HG03108 (cell line): ENCODE results near the gene AHRR.

Experiments
- ATAC-seq: cut with Tn5 transposase; IDR thresholded peaks from one replicate; pipeline ENCODE4 v1.9.1; 2021; ENCODE audit warnings: moderate library complexity; ENCODE audit not compliant: unreplicated experiment

AHRR gene

DNA sequence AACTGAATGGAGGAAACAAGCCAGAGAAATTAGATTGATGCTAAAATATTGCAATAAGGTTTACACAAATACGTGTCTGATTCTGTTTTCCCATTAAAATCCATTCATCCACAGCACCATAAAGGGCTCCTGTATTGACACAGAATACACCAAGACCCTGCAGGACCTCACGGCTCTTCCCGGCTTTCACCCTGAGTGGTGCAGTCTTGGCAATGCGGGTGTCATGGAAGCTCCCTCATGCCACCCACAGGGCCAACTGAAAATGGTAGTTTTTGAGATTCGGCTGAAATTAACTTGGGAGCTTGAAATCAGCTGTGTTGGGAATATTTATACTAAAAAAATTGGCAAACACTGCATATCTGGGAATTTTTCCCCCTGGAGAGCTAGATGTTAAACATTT, 104.2 kb downstream of the AHRR start:
- no peak for ATAC-seq

GRCh38 chr5:426392-426976, 105.0 kb downstream of the AHRR start:
- no peak for ATAC-seq

GRCh38 chr5:427415-428087, 106.0 kb downstream of the AHRR start:
- ATAC-seq = no peak

GRCh38 chr5:428219-428618, 106.7 kb downstream of the AHRR start:
- ATAC-seq = no peak

DNA sequence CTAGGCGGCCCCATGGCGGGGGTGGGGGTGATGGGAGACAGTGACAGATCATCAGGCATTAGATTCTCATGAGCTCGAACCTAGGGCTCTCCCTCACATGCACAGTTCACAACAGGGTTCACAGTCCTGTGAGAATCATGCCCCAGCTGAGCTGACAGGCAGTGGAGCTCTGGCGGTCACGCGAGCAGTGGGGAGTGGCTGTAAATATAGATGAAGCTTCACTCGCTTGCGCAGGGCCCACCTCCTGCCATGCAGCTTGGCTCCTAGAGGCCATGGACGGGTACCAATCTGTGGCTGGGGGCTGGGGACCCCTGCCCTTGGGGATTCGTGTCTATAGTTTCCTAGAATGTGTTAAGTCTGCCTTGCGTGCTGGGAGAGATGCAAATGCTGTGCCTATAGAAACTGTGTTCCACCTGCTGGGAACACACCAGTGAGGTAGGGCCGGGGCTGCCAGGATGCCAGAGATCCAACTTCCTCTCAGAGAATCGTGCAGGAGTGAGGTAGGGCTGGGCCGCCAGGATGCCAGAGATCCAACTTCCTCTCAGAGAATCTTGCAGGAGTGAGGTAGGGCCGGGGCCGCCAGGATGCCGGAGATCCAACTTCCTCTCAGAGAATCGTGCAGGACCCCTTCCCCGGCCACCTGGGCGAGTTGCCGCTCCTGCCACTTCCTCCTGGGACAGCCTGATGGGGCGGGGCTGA, 107.4 kb downstream of the AHRR start:
- no peak for ATAC-seq

DNA sequence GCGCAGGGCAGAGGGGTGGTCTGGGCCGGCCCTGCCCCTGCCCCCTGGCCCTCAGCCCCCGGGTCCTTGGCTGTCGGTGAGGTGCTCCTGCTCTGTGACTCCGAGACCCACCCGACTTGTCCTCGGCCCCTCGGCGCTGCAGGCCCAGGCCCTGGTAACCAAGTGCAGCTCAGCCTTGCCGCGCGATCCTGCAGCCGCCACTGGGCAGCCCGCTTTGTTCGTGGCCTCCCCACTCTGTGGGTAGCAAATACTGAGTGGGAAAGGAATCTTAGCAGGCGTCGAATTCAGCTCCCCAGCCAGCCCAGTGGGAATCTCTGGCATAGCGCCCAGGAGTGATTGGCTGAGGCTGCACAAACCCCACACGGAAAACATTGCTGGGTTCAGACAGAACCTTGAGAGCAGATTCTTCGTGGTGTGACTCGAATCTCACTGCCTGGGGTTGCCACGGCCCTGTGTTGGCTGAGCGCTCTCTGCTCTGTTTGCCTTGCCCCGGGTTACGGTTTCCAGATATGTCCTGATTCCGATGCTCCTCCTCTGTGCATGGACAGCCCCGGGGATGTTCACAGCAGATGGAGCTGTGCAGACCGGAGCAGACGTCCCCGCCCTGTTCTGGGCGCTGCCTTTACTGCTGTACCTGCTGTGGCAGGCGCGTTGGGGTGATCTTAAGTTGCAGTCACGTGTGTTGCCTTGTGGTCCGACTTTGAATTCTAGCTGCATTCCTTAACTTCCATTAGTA, 108.1 kb downstream of the AHRR start:
- no peak for ATAC-seq

GRCh38 chr5:430214-430925, 108.9 kb downstream of the AHRR start:
- no peak for ATAC-seq

DNA sequence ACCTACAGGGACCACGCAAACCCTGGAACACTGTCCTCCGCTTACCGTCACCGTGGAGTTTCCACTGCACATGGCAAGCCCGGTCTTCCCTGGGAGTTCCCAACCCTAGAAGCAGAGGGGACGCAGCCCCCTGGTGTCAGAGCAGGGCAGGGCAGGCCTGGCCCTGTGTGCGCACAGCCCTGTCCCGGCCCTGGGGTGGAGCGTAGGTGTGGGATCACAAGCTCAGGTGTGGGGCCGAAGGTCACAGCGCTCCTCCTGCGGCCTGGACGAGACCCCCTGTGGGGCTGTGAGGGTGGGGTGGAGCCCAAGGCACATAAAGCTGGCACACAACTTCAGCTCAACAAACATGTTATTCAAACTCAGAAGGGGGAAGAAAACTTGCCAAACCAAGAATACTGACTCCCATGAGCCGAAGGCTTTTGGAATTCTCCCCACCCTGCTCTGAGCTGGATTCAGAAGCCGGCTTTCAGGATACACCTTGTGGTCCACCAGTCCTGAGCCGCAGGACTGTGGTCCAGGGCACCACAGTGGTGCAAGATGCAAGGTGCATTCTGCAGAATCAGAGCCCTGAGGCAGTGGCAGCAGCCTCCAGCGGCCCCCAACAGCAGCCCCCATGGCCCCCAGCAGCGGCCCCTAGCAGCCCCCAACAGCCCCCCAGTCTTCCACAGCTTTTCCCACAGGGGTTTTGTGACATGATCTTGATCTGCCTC, 109.6 kb downstream of the AHRR start:
- no peak for ATAC-seq

DNA sequence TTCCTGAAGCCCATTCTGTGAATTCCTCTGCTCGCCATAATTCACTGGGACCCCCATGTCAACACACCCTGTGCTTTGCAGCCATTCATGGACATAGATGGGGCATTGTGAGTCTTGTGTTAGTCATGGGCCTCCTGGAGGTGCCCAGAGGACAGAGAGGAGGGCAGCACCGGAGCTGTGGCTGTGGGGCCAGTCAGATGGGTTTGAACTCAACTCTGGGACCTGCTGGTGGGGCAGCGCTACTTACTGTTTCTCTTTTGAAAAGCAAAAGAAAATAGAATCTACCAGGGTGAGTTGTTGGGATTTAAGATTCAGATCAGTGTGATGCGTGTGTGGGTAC, 110.2 kb downstream of the AHRR start:
- ATAC-seq = no peak

DNA sequence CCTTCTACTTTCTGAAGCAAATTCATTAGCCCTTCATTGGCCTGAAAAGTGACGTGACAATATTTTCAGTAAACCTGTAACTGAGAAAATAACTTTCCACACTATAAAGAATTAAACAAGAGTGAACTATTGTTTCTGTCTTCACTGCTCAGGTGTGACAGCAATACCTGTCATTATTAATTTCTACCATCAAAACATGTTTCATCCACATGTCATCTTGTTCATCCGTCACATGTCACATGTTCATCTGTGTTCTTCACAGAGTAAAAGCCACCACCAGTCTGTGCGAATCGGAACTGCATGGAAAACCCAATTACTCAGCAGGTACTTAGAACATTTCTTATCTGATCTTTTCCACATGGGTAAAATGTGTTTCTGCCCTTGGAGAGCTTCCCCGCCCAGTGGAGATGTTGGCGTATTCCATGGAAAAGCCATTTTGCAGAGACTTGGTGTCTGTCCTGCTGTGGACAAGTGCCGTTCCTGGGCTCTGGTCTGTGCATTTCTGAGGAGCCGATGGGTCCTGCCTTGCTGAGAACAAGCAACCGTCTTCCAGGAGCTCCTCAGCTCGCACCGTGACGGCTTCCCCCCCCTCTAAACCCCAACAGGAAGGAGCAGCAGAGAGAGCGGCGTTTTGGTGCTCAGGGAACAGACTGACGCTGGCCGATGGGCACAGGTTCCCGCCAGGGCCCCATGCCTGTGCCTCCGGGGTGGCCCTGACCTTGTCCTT, 110.8 kb downstream of the AHRR start:
- ATAC-seq = no peak

DNA sequence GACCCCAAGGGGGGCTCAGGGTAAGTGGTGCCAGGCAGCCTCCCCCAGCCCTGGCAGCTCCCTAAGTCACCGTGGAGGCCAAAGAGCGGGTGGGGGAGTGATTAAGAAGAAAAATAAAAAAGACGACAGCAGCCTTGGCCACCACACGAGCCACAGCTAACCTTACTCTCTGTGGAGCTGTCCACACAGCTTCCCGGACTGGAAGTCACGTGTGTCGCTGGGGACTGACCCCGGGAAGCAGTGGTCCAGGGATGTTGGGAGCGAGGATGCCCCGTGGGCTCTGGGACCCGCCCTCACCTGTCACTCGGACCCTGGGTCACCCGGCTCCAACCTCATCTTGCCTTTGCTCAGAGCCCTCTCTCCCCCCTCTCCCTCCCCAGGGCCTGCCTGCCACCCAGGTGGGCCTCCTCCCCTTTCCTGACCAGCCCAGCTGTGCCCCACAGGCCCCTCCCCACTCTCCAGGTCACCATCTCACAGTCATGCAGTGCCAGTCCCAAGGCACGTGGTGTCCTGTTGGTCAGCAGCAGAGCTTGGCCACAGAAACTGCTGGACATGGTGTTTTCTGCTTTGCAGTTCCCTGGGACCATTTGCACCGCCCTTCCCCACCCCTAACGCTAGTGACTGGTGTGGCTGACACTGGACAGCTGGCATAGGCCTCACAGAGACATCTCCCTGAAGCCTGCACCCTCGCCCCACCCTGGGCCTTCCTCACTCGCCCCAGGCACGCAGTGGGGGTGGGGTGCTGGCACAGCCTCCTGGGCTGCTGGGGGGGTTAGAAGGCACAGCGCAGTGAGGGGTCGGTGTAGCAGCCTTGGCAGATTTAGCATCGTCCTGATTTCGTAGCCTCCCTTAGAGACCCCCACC, 111.6 kb downstream of the AHRR start:
- no peak for ATAC-seq

DNA sequence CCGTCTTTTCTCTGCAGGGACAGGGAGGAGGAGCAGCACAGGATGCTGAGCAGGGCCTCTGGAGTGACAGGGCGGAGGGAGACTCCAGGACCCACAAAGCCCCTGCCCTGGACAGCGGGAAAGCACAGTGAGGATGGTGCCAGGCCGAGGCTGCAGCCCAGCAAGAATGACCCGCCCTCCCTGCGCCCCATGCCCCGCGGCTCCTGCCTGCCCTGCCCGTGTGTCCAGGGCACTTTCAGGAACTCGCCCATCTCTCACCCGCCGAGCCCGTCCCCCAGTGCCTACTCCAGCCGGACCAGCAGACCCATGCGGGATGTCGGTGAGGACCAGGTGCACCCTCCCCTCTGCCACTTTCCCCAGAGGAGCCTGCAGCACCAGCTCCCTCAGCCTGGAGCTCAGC, 112.3 kb downstream of the AHRR start:
- no peak for ATAC-seq

- ATAC-seq = no peak
Observed at GRCh38 chr5:434443-435146, 113.1 kb downstream of the AHRR start.

GRCh38 chr5:435156-435790, 113.8 kb downstream of the AHRR start:
- no peak for ATAC-seq

DNA sequence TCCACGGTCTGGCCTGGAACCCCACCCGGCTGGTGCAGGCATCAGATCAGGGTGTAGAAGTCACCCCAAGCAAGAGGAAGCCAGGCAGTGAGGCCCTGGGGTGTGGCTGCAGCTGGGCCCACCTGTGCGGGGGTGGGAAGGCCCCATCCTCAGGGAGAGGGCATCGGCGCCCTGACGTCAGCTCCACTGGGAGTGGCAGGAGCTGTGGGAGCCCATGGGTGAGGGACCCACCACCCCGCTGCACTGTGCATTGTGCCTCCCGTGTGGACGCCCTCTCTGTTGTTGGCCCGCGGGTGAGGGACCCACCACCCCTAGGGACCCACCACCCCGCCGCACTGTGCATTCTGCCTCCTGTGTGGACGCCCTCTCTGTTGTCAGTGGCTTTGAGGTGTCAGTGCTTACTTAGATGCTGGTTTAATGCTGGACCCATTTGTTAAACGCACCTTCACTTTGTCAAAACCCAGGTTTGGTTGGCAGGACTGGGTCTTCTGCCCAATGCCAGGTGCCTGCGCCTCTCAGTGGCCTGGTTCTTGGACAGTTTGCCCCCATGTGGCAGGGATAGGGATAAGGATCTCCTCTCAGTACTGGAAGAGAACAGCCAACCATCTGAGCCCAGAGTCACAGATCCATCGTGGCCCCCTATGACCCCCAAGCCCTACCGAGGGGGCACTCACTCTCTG, 114.6 kb downstream of the AHRR start:
- ATAC-seq = no peak

DNA sequence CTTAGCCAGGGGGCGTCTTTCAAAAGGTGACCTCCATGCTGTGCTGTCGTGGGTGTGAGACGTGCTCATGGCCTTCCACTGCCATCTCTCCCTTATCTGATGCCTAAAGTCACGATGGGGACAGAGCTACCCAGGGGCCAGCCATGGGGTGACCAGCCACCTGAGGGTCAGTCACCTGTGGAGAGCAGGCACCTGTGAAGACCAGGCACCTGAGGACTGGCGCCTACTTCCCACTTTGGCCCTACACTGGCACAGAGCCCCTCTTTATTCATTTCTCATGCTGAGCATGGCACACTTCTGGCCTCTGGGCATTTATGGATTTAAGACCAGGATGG, 115.1 kb downstream of the AHRR start:
- ATAC-seq = no peak

- ATAC-seq = no peak
Observed at GRCh38 chr5:437281-437771, 115.8 kb downstream of the AHRR start.
